Mucosa of rectum (tissue), 2 donors: ENCODE data around the gene TMEM72.

Experiments
- H3K27ac ChIP-seq, 2 donors: one replicate each; pipeline ENCODE4 v1.7.0; 2013; ENCODE audit warnings: inconsistent platforms in 2 of 2, low read depth in 2 of 2, low read length in 2 of 2
- H3K27me3 ChIP-seq, 2 donors: one replicate each; pipeline ENCODE4 v1.7.0; 2013; ENCODE audit warnings: low read length in 2 of 2; ENCODE audit not compliant: control insufficient read depth in 2 of 2, insufficient read depth in 2 of 2
- H3K36me3 ChIP-seq, 2 donors: one replicate each; pipeline ENCODE4 v1.7.0; 2013; ENCODE audit warnings: low read length in 2 of 2; ENCODE audit not compliant: control insufficient read depth in 2 of 2, insufficient read depth in 2 of 2
- H3K4me1 ChIP-seq, 2 donors: one replicate each; pipeline ENCODE4 v1.7.0; 2013; ENCODE audit warnings: low read length in 2 of 2, mild to moderate bottlenecking in 1 of 2; ENCODE audit not compliant: control insufficient read depth in 2 of 2, insufficient read depth in 2 of 2
- H3K4me3 ChIP-seq, 2 donors: one replicate each; pipeline ENCODE4 v1.7.0; 2013; ENCODE audit warnings: low read length in 2 of 2
- H3K9ac ChIP-seq, 2 donors: one replicate each; pipeline ENCODE4 v1.7.0; 2013; ENCODE audit warnings: low read length in 2 of 2, low read depth in 1 of 2, mild to moderate bottlenecking in 1 of 2
- H3K9me3 ChIP-seq, 2 donors: one replicate each; pipeline ENCODE4 v1.7.0; 2013; ENCODE audit warnings: low read length in 2 of 2; ENCODE audit not compliant: control insufficient read depth in 2 of 2
- donor health status: healthy.
- donor health status: Normal muscosa, but diverticular disease.

The TMEM72 gene

DNA sequence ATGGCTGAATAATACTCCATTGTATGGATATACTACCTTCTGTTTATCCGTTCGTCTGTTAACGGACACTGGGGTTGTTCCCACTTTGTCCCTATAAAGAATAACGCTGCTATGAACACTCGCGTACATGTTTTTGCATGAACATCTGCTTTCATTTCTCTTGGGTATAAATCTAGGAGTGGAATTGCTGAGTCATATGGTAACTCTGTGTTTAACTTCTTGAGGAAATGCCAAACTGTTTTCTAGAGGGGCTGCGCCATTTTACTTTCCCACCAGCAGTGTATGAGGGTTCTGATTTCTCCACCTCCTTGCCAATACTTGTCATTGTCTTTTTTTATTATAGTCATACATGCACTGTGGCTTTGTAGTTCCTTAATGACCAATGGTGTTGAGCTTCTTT is 27.8 kb downstream of the TMEM72 start:
- Histone ChIP-seq H3K36me3 (no peaks in the 10 kb centered on the region), H3K27ac (no peak overlapping the region), H3K4me1 (no peaks in the 10 kb centered on the region), H3K9ac (no peak overlapping the region), H3K27me3 (no peaks in the 10 kb centered on the region), H3K9me3 (no peaks in the 10 kb centered on the region), H3K4me3 (no peak overlapping the region)

DNA sequence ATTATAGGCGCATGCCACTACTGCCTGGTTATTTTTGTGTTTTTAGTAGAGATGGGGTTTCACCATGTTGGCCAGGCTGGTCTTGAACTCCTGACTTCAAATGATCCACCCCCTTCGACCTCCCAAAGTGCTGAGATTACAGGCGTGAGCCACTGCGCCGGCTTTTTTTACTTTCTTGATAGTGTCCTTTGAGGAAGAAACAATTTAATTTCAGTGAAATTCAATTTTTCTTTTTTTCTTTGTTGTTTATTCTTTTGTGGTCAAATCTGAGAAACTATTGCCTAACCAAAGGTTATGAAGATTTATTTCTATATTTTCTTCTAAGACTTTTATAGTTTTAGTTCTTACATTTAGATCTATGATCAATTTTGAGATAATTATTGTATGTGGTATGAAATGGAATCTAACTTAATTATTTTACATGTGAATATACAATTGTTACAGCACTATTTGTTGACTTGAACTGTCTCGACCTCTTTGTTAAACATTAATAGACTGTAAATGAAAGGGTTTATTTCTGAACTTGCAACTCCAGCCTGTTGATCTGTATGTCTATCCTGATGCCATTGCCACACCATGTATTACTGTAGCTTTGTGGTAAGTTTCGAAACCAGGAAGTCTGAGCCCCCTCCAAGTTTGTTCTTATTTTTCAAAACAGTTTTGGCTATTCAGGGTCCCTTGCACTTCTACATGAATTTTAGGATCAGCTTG is 28.7 kb downstream of the TMEM72 start:
- Histone ChIP-seq H3K9me3 (no peaks in the 10 kb centered on the region), H3K36me3 (no peaks in the 10 kb centered on the region), H3K4me3 (no peak overlapping the region), H3K27me3 (no peaks in the 10 kb centered on the region), H3K9ac (no peak overlapping the region), H3K27ac (no peak overlapping the region), H3K4me1 (no peaks in the 10 kb centered on the region)

DNA sequence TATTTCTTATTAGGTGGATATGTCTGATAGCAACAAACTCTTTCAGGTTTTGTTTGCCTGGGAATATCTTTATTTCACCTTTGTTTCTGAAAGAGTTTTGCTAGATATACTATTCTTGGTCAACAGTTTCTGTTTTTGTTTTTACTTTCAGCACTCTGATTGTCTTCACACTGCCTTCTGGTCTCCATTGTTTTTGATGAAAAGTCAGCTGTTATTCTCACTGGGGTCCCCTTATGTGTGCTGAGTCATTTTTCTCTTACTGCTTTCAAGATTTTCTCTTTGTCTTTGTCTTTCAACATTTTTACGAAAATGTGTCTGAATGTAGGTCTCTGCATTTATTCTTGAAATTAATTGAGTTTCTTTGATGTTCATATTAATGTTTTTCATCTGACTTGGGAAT is 33.2 kb downstream of the TMEM72 start:
- H3K9me3 ChIP-seq = no peaks in the 10 kb centered on the region
- H3K27ac ChIP-seq = no peak overlapping the region
- no peaks in the 10 kb centered on the region for H3K36me3 ChIP-seq
- no peak overlapping the region for H3K4me3 ChIP-seq
- H3K4me1 ChIP-seq = peaks cover 0 to 2% of the 10 kb centered on the region in 2 donors
- H3K9ac ChIP-seq = no peak overlapping the region
- H3K27me3 ChIP-seq = no peaks in the 10 kb centered on the region

DNA sequence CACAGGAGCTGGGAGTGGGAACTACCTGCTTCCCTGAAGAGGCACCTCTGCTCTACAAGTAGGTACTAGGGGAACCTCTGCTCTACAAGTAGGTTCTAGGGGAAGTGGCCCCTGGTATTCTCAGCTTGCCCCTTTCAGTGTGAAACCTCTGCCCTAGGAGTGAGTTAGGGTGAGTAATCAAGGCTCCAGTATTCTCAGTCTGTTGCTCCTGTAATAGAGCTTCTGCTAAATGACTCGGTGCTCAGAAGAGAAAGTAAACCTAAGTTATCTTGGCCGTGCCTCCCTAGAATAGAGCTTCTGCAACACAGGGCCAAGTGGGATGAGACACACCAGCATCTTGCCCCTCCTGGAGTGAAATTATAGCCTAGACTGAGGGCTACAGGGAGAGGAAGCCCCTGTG is 35.1 kb downstream of the TMEM72 start:
- Histone ChIP-seq H3K9me3 (no peaks in the 10 kb centered on the region), H3K27ac (no peak overlapping the region), H3K4me1 (peaks cover 3 to 9% of the 10 kb centered on the region in 2 donors), H3K9ac (no peak overlapping the region), H3K4me3 (no peak overlapping the region), H3K36me3 (no peaks in the 10 kb centered on the region), H3K27me3 (no peaks in the 10 kb centered on the region)

DNA sequence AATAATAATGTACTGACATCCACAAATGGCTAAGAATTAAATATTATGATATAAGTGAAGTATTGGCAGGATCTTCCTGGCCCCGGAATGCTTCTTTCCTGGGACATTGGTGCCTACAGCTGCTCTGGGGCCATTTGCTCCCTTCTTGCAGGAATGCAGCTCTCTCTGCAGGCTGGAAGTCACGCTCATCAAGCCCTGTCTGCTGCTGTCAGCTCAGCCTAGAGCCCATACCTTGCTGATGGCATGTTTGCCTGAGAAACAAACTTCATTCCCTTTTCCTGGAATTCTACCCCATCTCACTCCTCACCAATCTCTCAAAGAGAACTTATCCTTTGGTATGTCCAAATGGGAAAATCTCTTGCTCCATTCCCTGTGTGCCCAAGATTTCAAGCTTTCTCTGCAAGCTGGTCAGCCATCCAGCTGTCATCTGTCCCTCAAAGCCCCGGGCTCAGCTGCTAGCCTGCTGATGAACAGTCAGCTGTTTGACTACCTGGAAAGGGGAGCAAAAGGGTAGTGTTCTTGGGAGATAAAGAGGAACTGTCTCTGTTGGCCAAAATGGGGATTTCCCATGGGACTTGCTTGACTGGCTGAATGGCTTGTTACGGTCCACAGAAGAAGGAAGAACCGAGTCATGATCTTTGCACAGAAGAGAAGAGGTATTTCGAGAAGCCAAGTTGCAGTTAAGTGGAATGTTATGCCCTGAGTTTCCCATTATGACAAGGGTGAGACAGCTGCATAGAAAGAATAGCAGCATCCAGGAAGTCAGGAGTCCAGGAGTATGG is 36.4 kb downstream of the TMEM72 start:
- H3K4me3 ChIP-seq = no peak overlapping the region
- H3K9me3 ChIP-seq = no peaks in the 10 kb centered on the region
- H3K27ac ChIP-seq = peak overlapping the region in 1 of 2 donors; percentile 35
- no peaks in the 10 kb centered on the region for H3K36me3 ChIP-seq
- no peaks in the 10 kb centered on the region for H3K27me3 ChIP-seq
- no peak overlapping the region for H3K9ac ChIP-seq
- H3K4me1 ChIP-seq = peaks cover 3 to 9% of the 10 kb centered on the region in 2 donors

DNA sequence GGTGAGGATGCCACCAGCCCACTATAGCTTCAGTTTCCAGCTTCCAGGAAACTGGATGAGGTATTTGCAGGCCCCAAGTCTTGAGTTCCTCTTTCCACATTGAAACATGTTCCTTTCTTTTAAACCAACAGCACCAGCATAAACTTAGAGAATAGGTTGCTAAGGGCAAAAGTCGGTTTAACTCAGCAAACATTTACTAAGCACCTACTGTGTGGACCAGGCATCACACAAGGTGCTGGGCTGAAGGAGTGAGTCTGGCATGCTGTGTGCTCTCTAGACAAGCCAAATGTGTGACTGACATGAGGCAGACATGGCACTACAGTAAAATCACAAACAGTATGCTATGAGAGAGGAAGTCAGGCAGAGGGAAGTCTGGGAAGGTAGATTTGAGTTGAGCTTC is 37.5 kb downstream of the TMEM72 start:
- Histone ChIP-seq H3K4me3 (no peak overlapping the region), H3K9ac (no peak overlapping the region), H3K27ac (peak overlapping the region in 1 of 2 donors; percentile 10), H3K4me1 (peaks cover 3 to 9% of the 10 kb centered on the region in 2 donors), H3K9me3 (no peaks in the 10 kb centered on the region), H3K27me3 (no peaks in the 10 kb centered on the region), H3K36me3 (no peaks in the 10 kb centered on the region)

DNA sequence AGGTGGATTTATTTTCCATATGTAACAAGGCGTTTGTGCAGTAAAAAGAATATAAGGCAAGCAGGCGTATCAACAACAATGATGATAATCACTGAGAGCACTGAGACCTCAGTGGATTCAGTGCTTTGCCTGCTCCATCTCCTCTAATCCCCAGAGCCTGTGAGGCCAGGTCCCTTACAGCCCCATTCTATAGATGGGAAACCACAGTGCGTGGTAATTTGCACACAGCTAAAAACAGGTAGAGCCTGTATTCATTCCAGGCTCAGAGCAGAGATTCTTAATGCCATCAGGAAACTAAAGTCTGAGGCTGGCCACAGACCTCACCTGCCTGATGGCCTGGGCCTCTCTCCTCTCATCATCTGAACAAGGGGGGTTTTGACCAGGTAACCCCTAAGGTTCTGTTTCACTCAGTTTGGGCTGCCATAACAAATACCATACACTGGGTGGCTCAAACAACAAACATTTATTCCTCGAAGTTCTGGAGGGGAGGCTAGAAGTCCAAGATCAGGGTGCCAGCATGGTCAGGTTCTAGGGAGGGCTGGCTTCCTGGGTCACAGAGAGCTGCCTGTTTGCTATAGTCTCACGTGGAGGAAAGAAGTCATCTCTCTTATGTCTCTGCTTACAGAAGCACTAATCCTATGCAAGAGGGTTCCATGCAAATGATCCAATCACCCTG is 38.1 kb downstream of the TMEM72 start:
- Histone ChIP-seq H3K9me3 (no peaks in the 10 kb centered on the region), H3K9ac (no peak overlapping the region), H3K4me3 (no peak overlapping the region), H3K27ac (no peak overlapping the region), H3K27me3 (no peaks in the 10 kb centered on the region), H3K4me1 (peaks cover 3 to 9% of the 10 kb centered on the region in 2 donors), H3K36me3 (peaks cover 0 to 4% of the 10 kb centered on the region in 2 donors)

DNA sequence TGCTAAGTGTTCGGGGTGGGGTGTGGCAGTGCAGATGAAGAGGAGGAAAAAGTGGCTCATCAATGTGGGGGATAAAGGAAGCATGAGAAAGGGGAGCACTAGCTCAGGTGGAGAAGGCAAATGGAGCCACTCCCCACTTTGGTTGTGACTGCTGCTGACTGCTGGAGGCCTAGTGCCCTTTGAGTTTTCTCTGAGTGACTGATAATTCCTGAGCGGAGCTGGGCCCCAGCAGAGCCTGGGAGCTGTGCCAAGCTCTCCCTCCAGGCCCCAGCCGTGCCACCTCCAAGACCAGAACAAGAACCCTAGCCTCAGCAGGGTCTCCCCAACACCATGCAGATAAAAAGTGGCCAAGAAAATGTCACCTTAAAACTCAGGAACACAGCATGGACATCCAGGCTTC is 38.8 kb downstream of the TMEM72 start:
- no peak overlapping the region for H3K4me3 ChIP-seq
- no peaks in the 10 kb centered on the region for H3K27me3 ChIP-seq
- H3K9ac ChIP-seq = peak overlapping the region in 1 of 2 donors; percentile 27
- no peak overlapping the region for H3K27ac ChIP-seq
- H3K4me1 ChIP-seq = peaks cover 3 to 9% of the 10 kb centered on the region in 2 donors
- no peaks in the 10 kb centered on the region for H3K9me3 ChIP-seq
- H3K36me3 ChIP-seq = peaks cover 0 to 4% of the 10 kb centered on the region in 2 donors

DNA sequence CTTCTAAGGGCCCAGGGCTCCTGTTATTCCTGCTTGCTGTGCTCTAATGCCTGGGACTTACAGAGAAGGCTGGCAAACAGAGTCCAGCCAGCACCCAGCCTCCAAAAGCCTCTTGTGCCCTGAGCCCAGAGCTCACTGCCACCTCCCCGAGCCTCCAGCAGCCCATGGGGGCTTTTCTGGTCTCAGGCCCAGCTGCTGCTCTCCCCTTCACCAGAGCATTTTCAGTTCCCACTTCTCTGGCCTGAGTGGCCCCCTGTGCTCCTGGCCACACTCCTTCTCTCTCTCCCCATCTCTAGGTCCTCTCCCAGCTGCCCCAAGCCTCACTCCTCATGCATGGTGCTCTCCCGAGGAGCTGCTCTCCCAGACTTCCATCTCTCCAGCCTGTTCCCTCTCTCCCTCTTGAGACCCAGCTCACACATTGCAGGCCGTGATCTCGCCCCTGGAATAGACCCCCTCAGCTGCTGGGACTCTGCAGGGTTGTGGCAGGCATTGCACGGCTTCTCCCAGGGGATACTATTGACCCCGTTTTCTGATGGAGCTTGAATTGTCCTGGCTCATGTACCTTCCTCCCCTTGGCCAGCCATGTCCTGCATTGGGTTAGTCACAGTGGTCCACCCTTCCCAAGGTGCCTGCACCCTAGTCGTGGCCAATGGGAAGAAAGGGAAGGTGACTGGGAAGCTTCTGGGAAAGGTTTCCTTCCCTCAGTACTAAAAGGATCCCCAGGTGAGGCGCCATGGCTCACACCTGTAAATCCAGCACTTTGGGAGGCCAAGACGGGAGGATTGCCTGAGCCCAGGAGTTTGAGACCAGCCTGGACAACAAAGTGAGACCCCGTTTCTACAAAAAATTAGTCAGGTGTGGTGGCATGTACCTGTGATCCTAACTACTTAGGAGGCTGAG is 39.4 kb downstream of the TMEM72 start:
- peak overlapping the region in 1 of 2 donors; percentile 27 for H3K9ac ChIP-seq
- H3K27me3 ChIP-seq = no peaks in the 10 kb centered on the region
- no peak overlapping the region for H3K4me3 ChIP-seq
- H3K9me3 ChIP-seq = no peaks in the 10 kb centered on the region
- peaks cover 0 to 4% of the 10 kb centered on the region in 2 donors for H3K36me3 ChIP-seq
- peaks cover 3 to 9% of the 10 kb centered on the region in 2 donors for H3K4me1 ChIP-seq
- no peak overlapping the region for H3K27ac ChIP-seq
